Measurements from ENCODE around the gene PRCC. TPM values are rescaled to one million over a fixed set of nuclear protein-coding genes. Genes with fewer than 3 reads are reported as not detected.

PRCC gene
- total and polyA plus RNA-seq, 2 of the 8 experiments (the other 6 are each of a cell fraction or from before 2014, with no cell fraction given): 95.2 to 115 TPM

GRCh38 chr1:156721131-156721530 lies 46.2 kb upstream of the PRCC start:
- H4K91ac ChIP-seq (replicated peaks; ENCODE audit: insufficient read length, low read length): no peak overlapping the region
- peaks cover 7 to 38% of the 10 kb centered on the region in 2 experiments for H3K79me2 ChIP-seq (ENCODE audit: control insufficient read depth in 1 of 2, insufficient read depth in 2 of 2, low read length in 2 of 2)
- no peak overlapping the region for H3K56ac ChIP-seq (replicated peaks; ENCODE audit: insufficient read length, low read depth, low read length)
- H3K14ac ChIP-seq (ENCODE audit: insufficient read length): no peak overlapping the region
- H3K36me3 ChIP-seq (ENCODE audit: control insufficient read depth in 2 of 4, insufficient read depth in 4 of 4, low read length in 3 of 4): peaks cover 16 to 31% (median 30%) of the 10 kb centered on the region in 4 experiments
- no peak overlapping the region for H2AFZ ChIP-seq (ENCODE audit: low read length)
- no peak overlapping the region for H3K27ac ChIP-seq (ENCODE audit: low read depth, low read length)
- H3K4me3 ChIP-seq (ENCODE audit: extremely low read depth in 1 of 4, insufficient read depth in 2 of 4, low read depth in 3 of 4, low read length in 4 of 4): no peak overlapping the region
- no peak overlapping the region for H2AK5ac ChIP-seq (ENCODE audit: low read depth, low read length)
- H3K23me2 ChIP-seq (ENCODE audit: low read depth, low read length): no peaks in the 10 kb centered on the region; the same call in 1 of the 2 replicates
- H3K18ac ChIP-seq (ENCODE audit: extremely low read depth, low read length): no peak overlapping the region
- H3K4me2 ChIP-seq (ENCODE audit: insufficient read depth in 1 of 2, low read depth in 2 of 2, low read length in 2 of 2): no peak overlapping the region
- CTCF ChIA-PET (ENCODE audit: partially characterized antibody): interaction anchor here (0.6 to 65.2 kb wide), 8 partner anchors 34 to 1831 kb away, joined by 3 to 4284 read pairs (median 4); partner anchors contain the start of genes CRABP2, NES and NTRK1
- no peak overlapping the region for H3K4ac ChIP-seq (replicated peaks; ENCODE audit: insufficient read length, low read depth, low read length)
- no peak overlapping the region for H2BK12ac ChIP-seq (ENCODE audit: low read depth, low read length)
- H2BK15ac ChIP-seq (ENCODE audit: low read length): no peak overlapping the region
- H3K4me1 ChIP-seq (replicated peaks in 1 of 4; ENCODE audit: control insufficient read depth in 3 of 4, insufficient read depth in 4 of 4, low read length in 3 of 4): peaks cover 2 to 15% (median 10%) of the 10 kb centered on the region in 4 experiments; a peak in 6 of 7 replicates
- H3K27me3 ChIP-seq (replicated peaks in 1 of 4; ENCODE audit: control insufficient read depth in 3 of 4, extremely low read depth in 1 of 4, insufficient read depth in 3 of 4, low read length in 3 of 4): no peaks in the 10 kb centered on the region
- H4K20me1 ChIP-seq (replicated peaks in 1 of 2; ENCODE audit: control insufficient read depth in 1 of 2, insufficient read depth in 2 of 2, low read length in 2 of 2): peaks cover 13 to 23% of the 10 kb centered on the region in 2 experiments
- no peak for FAIRE-seq
- 87% methylated on average over 2 of the region's 2 CpGs; no CpG with 5 or more reads in 1 of the 2 experiments for WGBS, 2 experiments (ENCODE audit: extremely low coverage in 1 of 2, insufficient coverage in 1 of 2, insufficient read length in 1 of 2, insufficient replicate concordance in 2 of 2, low coverage in 1 of 2, low lambda C conversion rate in 2 of 2, missing lambda C conversion rate in 1 of 2)
- no peak overlapping the region for H4K5ac ChIP-seq (ENCODE audit: insufficient read length, low read depth, low read length)
- TF ChIP-seq RFX5 (IDR thresholded peaks at IDR 0.05; ENCODE audit: borderline replicate concordance, low read depth, low read length) (no peak), TAF7 (optimal IDR thresholded peaks at IDR 0.05; ENCODE audit: borderline replicate concordance, low read depth, low read length) (no peak)
- H3K79me1 ChIP-seq (ENCODE audit: low read depth, low read length): peaks cover 2% of the 10 kb centered on the region; the same call in 1 of the 2 replicates
- no peak overlapping the region for H2BK20ac ChIP-seq (ENCODE audit: low read length)
- DNase-seq (ENCODE audit: low read depth in 1 of 2, low spot score in 2 of 2): no peak
- H2BK120ac ChIP-seq (replicated peaks; ENCODE audit: low read depth, low read length): no peak overlapping the region
- no peak overlapping the region for H4K8ac ChIP-seq (ENCODE audit: extremely low read depth, insufficient read depth, low read length)
- POLR2A ChIA-PET (ENCODE audit: partially characterized antibody): interaction anchor here (1.0 to 8.5 kb wide), 6 partner anchors 10 to 163 kb away, joined by 3 to 135 read pairs (median 11); partner anchors contain the start of gene MRPL24
- no peak overlapping the region for H3K23ac ChIP-seq (ENCODE audit: insufficient read length)
- no peak overlapping the region for H2BK5ac ChIP-seq (ENCODE audit: low read depth, low read length)
- no peaks in the 10 kb centered on the region for H3K9me3 ChIP-seq (ENCODE audit: insufficient read depth in 2 of 2, low read depth in 1 of 2, low read length in 1 of 2)
- H3K9ac ChIP-seq (replicated peaks in 1 of 4; ENCODE audit: extremely low read depth in 1 of 4, low read depth in 3 of 4, low read length in 3 of 4): no peak overlapping the region
